ENCODE results near the gene AKT3.

Gene AKT3

GRCh38 chr1:243730487-243731150 lies 119.4 kb downstream of the AKT3 start:
- Histone ChIP-seq H3K4me3 (ENCODE audit: insufficient read depth, low read depth, low read length) (no peak overlapping the region), H3K9me3 (ENCODE audit: control insufficient read depth, low read length) (no peaks in the 10 kb centered on the region), H3K36me3 (ENCODE audit: control insufficient read depth, insufficient read depth, low read length) (no peaks in the 10 kb centered on the region), H3K27me3 (ENCODE audit: control insufficient read depth, insufficient read depth, low read length, poor library complexity, severe bottlenecking) (no peaks in the 10 kb centered on the region), H3K27ac (ENCODE audit: insufficient read depth, low read depth, low read length, poor library complexity, severe bottlenecking) (no peak overlapping the region), H3K4me1 (ENCODE audit: control insufficient read depth, insufficient read depth, low read length) (no peaks in the 10 kb centered on the region)
- WGBS, 2 experiments, result 96% methylated on average over 21 to 23 of the region's 23 CpGs

- H3K27me3 ChIP-seq (ENCODE audit: control insufficient read depth, insufficient read depth, low read length, poor library complexity, severe bottlenecking), result no peaks in the 10 kb centered on the region
- H3K27ac ChIP-seq (ENCODE audit: insufficient read depth, low read depth, low read length, poor library complexity, severe bottlenecking), result no peak overlapping the region
- WGBS, 2 experiments, result 95% methylated on average over 3 of the region's 3 CpGs
- no peaks in the 10 kb centered on the region for H3K36me3 ChIP-seq (ENCODE audit: control insufficient read depth, insufficient read depth, low read length)
- H3K4me1 ChIP-seq (ENCODE audit: control insufficient read depth, insufficient read depth, low read length), result no peaks in the 10 kb centered on the region
- no peaks in the 10 kb centered on the region for H3K9me3 ChIP-seq (ENCODE audit: control insufficient read depth, low read length)
- no peak overlapping the region for H3K4me3 ChIP-seq (ENCODE audit: insufficient read depth, low read depth, low read length)
These were observed 120.1 kb downstream of the AKT3 start for GRCh38 chr1:243729956-243730355.

DNA sequence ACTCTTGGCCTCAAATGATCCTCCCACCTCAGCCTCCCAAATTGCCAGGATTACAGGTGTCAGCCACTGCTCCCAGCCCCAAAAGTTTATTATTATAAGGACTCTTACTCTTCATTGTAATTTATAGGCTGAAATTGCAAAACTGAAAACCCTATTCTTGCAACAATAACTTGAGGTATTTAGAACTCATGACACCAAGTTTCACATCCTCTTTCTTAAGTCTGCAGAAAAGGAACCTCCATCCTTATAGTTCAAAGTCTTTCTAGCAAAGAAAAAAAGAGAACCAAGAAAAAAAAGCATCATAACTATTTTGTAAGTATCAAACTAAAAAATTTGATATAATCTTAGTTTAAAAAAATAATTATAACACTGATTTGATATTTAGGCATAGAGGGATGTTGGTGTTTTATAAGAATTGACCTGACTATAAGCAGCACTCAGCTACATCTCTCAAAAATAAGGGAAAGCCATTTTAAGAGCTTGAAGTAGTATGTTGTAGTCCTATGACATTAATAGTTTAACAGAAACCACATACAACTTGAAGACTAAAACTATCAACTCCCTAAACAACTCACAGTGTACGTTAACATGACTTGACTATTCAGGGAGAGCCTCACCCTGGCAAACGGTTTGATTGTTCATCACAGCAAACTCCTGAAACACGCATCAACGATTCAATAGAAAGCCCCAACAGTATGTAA lies 122.4 kb downstream of the AKT3 start:
- H3K9me3 ChIP-seq (ENCODE audit: control insufficient read depth, low read length), result no peaks in the 10 kb centered on the region
- H3K36me3 ChIP-seq (ENCODE audit: control insufficient read depth, insufficient read depth, low read length), result no peaks in the 10 kb centered on the region
- H3K4me3 ChIP-seq (ENCODE audit: insufficient read depth, low read depth, low read length), result no peak overlapping the region
- H3K27ac ChIP-seq (ENCODE audit: insufficient read depth, low read depth, low read length, poor library complexity, severe bottlenecking), result no peak overlapping the region
- WGBS, 2 experiments, result 90 to 92% methylated on average over 4 of the region's 4 CpGs
- no peaks in the 10 kb centered on the region for H3K27me3 ChIP-seq (ENCODE audit: control insufficient read depth, insufficient read depth, low read length, poor library complexity, severe bottlenecking)
- no peaks in the 10 kb centered on the region for H3K4me1 ChIP-seq (ENCODE audit: control insufficient read depth, insufficient read depth, low read length)

GRCh38 chr1:243726806-243727502 lies 123.1 kb downstream of the AKT3 start:
- H3K4me3 ChIP-seq (ENCODE audit: insufficient read depth, low read depth, low read length), result no peak overlapping the region
- H3K27ac ChIP-seq (ENCODE audit: insufficient read depth, low read depth, low read length, poor library complexity, severe bottlenecking), result no peak overlapping the region
- no peaks in the 10 kb centered on the region for H3K27me3 ChIP-seq (ENCODE audit: control insufficient read depth, insufficient read depth, low read length, poor library complexity, severe bottlenecking)
- no peaks in the 10 kb centered on the region for H3K4me1 ChIP-seq (ENCODE audit: control insufficient read depth, insufficient read depth, low read length)
- no peaks in the 10 kb centered on the region for H3K9me3 ChIP-seq (ENCODE audit: control insufficient read depth, low read length)
- H3K36me3 ChIP-seq (ENCODE audit: control insufficient read depth, insufficient read depth, low read length), result no peaks in the 10 kb centered on the region
- 71 to 100% methylated on average over 2 of the region's 2 CpGs for WGBS, 2 experiments

DNA sequence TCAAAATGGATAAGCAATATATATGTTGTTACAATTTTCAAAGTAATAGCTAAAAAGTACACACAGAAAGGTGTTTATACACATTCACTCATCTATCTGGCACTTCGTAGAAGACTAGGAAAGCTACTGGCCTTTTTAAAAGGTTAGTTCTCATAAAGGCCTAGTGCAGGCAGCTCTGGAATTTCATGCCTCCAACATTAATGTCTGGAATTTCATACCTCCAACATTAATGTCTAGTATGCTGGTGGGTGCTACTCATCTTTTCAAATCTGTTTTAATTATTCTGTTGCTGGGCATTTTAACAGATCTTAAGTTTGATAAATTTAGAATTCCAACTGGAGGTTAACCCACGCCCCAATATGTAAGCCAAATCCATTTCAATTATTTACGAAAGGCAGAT lies 124.2 kb downstream of the AKT3 start:
- no peaks in the 10 kb centered on the region for H3K27me3 ChIP-seq (ENCODE audit: control insufficient read depth, insufficient read depth, low read length, poor library complexity, severe bottlenecking)
- H3K27ac ChIP-seq (ENCODE audit: insufficient read depth, low read depth, low read length, poor library complexity, severe bottlenecking), result no peak overlapping the region
- H3K4me1 ChIP-seq (ENCODE audit: control insufficient read depth, insufficient read depth, low read length), result no peaks in the 10 kb centered on the region
- 96 to 100% methylated on average over 3 of the region's 3 CpGs for WGBS, 2 experiments
- H3K9me3 ChIP-seq (ENCODE audit: control insufficient read depth, low read length), result no peaks in the 10 kb centered on the region
- H3K36me3 ChIP-seq (ENCODE audit: control insufficient read depth, insufficient read depth, low read length), result no peaks in the 10 kb centered on the region
- H3K4me3 ChIP-seq (ENCODE audit: insufficient read depth, low read depth, low read length), result no peak overlapping the region

- Histone ChIP-seq H3K36me3 (ENCODE audit: control insufficient read depth, insufficient read depth, low read length) (no peaks in the 10 kb centered on the region), H3K9me3 (ENCODE audit: control insufficient read depth, low read length) (no peaks in the 10 kb centered on the region), H3K4me3 (ENCODE audit: insufficient read depth, low read depth, low read length) (no peak overlapping the region), H3K27me3 (ENCODE audit: control insufficient read depth, insufficient read depth, low read length, poor library complexity, severe bottlenecking) (no peaks in the 10 kb centered on the region), H3K4me1 (ENCODE audit: control insufficient read depth, insufficient read depth, low read length) (no peaks in the 10 kb centered on the region), H3K27ac (ENCODE audit: insufficient read depth, low read depth, low read length, poor library complexity, severe bottlenecking) (no peak overlapping the region)
- 94 to 95% methylated on average over 3 of the region's 3 CpGs for WGBS, 2 experiments
These were observed 125.0 kb downstream of the AKT3 start for GRCh38 chr1:243725075-243725474.

DNA sequence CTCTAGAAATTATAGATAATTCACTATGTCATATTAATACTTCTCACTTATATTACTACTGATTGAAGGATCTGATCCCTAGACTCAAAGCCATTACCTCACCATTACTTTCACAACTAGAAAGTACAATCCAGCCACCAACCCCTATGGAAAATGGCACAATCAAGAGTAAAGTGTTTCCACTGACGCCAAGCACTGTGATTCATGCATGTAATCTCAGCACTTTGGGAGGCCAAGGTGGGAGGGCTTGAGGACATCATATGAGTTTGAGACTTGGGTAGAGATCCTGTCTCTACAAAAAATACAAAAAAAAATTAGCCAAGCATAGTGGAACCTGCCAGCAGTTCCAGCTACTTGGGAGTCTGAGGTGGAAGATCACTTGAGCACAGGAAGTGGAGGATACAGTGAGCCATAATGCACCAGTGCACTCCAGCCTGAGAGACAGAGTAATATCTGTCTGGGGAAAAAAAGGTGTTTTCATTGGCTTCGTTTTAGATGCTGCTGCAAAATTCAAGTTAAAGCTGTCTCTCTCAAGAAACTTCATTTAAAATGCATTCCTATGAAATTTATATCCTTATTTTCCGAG lies 126.5 kb downstream of the AKT3 start:
- Histone ChIP-seq H3K4me3 (ENCODE audit: insufficient read depth, low read depth, low read length) (no peak overlapping the region), H3K9me3 (ENCODE audit: control insufficient read depth, low read length) (no peaks in the 10 kb centered on the region), H3K27ac (ENCODE audit: insufficient read depth, low read depth, low read length, poor library complexity, severe bottlenecking) (no peak overlapping the region), H3K4me1 (ENCODE audit: control insufficient read depth, insufficient read depth, low read length) (no peaks in the 10 kb centered on the region), H3K27me3 (ENCODE audit: control insufficient read depth, insufficient read depth, low read length, poor library complexity, severe bottlenecking) (no peaks in the 10 kb centered on the region), H3K36me3 (ENCODE audit: control insufficient read depth, insufficient read depth, low read length) (no peaks in the 10 kb centered on the region)
- 88 to 91% methylated on average over 3 of the region's 3 CpGs for WGBS, 2 experiments

GRCh38 chr1:243723050-243723449 lies 127.0 kb downstream of the AKT3 start:
- Histone ChIP-seq H3K4me3 (ENCODE audit: insufficient read depth, low read depth, low read length) (no peak overlapping the region), H3K36me3 (ENCODE audit: control insufficient read depth, insufficient read depth, low read length) (no peaks in the 10 kb centered on the region), H3K9me3 (ENCODE audit: control insufficient read depth, low read length) (no peaks in the 10 kb centered on the region), H3K27me3 (ENCODE audit: control insufficient read depth, insufficient read depth, low read length, poor library complexity, severe bottlenecking) (no peaks in the 10 kb centered on the region), H3K27ac (ENCODE audit: insufficient read depth, low read depth, low read length, poor library complexity, severe bottlenecking) (no peak overlapping the region), H3K4me1 (ENCODE audit: control insufficient read depth, insufficient read depth, low read length) (no peaks in the 10 kb centered on the region)
- WGBS, 2 experiments, result 86% methylated on average over 2 of the region's 3 CpGs; no CpG with 5 or more reads in 1 of the 2 experiments

DNA sequence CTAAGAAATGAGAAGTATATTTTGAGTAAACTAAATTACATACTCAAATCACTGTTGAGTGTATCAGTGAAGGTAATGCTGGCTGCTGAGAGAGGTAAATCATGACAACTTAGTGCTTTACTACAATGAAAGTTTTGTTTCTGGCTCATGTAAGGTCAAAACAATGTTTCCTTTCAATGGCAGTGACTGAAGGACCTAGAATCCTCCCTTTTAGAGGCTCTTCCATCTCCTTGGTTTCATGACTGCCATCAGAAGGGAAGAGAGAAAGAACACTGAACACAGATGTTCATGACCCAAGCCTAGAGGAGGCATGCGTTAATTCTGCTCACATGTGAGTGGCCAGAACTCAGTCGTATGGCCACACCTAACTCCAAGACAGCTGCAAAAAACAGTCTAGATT lies 130.6 kb downstream of the AKT3 start:
- Histone ChIP-seq H3K27ac (ENCODE audit: insufficient read depth, low read depth, low read length, poor library complexity, severe bottlenecking) (no peak overlapping the region), H3K27me3 (ENCODE audit: control insufficient read depth, insufficient read depth, low read length, poor library complexity, severe bottlenecking) (no peaks in the 10 kb centered on the region), H3K36me3 (ENCODE audit: control insufficient read depth, insufficient read depth, low read length) (no peaks in the 10 kb centered on the region), H3K4me1 (ENCODE audit: control insufficient read depth, insufficient read depth, low read length) (peaks cover 3% of the 10 kb centered on the region), H3K4me3 (ENCODE audit: insufficient read depth, low read depth, low read length) (no peak overlapping the region), H3K9me3 (ENCODE audit: control insufficient read depth, low read length) (no peaks in the 10 kb centered on the region)
- WGBS, 2 experiments, result 95% methylated on average over 2 of the region's 2 CpGs

DNA sequence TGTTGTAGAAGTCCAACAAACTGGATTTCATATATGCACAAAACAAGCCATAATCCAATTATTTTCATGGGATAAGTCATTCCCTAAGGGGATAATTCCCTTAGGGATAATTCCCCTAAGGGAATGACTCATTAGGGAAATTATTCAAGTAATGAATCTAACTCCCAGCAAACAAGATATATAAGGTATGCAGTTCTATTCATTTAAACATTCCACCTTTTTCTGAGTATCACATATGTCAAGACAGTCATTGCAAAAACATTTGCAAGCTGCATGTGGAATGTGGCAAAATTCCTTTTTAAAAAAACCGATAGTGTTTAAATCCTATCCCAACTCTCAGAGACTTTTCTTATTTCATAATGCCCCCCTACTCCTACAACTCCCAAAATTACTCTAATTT lies 131.2 kb downstream of the AKT3 start:
- Histone ChIP-seq H3K27ac (ENCODE audit: insufficient read depth, low read depth, low read length, poor library complexity, severe bottlenecking) (no peak overlapping the region), H3K4me1 (ENCODE audit: control insufficient read depth, insufficient read depth, low read length) (peaks cover 3% of the 10 kb centered on the region), H3K9me3 (ENCODE audit: control insufficient read depth, low read length) (no peaks in the 10 kb centered on the region), H3K4me3 (ENCODE audit: insufficient read depth, low read depth, low read length) (no peak overlapping the region), H3K27me3 (ENCODE audit: control insufficient read depth, insufficient read depth, low read length, poor library complexity, severe bottlenecking) (no peaks in the 10 kb centered on the region), H3K36me3 (ENCODE audit: control insufficient read depth, insufficient read depth, low read length) (no peaks in the 10 kb centered on the region)
- WGBS, 2 experiments, result 83 to 85% methylated on average over 1 of the region's 1 CpG

Measured in ectodermal cell (in vitro differentiated cells).